Stimulated activated CD8-positive, alpha-beta memory T cell treated with anti-CD3 and anti-CD28 coated beads, Interleukin-12 subunit alpha, Interleukin-12 subunit beta, amount 100 ng/mL, for 1 hour (primary cell): ENCODE data around the gene CST4.
"Not testable (repeated sequence)": the region's sequence is repeated elsewhere in the genome, so short reads cannot be mapped to it uniquely, and the experiment has no call there.

Source experiments
- DNase-seq: peaks from one replicate; pipeline ENCODE4 v3.0.0-alpha.2; 2020; ENCODE audit warnings: low read depth

Gene CST4

DNA sequence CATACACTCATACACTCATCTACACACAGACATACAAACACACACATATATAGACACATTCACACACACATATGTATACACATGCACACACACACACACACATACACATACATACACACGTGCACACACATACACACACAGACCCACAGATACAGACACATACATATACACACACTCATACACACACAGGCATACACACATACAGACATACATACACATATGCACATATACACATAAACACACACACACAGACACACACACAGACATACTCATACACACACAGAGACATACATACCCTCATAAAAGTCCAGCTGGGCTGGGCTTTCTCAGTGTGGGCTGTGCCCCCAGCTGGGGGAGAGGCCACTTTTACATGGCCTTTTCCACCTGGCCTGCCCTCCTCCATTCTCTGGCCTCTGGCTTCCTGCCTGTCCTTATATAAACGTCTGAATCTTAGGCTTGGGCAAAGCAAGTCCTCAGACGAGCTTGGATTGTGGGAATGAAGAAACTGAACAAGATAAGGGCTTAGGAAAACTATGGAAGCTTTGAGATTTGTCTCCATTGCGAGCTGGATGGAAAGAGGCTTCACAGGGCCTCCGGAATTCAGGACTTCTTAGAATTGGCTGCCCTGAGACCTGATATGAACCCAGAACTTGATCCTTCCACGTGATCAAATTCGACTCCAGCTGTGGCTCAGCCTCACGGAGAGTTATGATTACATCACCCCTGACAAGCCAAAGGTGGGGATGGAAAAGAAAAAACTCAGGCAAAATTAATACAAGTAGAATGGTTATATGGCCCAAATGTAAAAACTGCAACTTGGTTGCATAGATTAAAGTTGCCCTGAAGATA lies 28.6 kb downstream of the CST4 start:
- no peak for DNase-seq

DNA sequence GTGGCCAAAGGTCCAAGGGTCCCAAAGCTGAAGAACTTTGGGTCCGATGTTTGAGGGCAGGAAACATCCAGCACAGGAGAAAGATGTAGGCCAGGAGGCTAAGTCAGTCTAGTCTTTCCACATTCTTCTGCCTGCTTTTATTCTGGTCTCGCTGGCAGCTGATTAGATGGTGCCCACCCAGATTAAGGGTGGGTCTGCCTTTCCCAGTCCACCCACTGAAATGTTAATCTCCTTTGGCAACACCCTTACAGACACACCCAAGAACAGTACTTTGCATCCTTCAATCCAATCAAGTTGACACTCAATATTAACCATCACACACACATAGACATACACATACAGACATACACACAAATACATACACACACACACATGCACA lies 29.2 kb downstream of the CST4 start:
- DNase-seq = not testable (repeated sequence)

GRCh38 chr20:23658989-23659609 lies 29.7 kb downstream of the CST4 start:
- DNase-seq = no peak

- no peak for DNase-seq
Observed at GRCh38 chr20:23658336-23658735, 30.5 kb downstream of the CST4 start.

GRCh38 chr20:23657202-23657601 lies 31.6 kb downstream of the CST4 start:
- no peak for DNase-seq

- DNase-seq = no peak
Observed at GRCh38 chr20:23656372-23656771, 32.5 kb downstream of the CST4 start.

DNA sequence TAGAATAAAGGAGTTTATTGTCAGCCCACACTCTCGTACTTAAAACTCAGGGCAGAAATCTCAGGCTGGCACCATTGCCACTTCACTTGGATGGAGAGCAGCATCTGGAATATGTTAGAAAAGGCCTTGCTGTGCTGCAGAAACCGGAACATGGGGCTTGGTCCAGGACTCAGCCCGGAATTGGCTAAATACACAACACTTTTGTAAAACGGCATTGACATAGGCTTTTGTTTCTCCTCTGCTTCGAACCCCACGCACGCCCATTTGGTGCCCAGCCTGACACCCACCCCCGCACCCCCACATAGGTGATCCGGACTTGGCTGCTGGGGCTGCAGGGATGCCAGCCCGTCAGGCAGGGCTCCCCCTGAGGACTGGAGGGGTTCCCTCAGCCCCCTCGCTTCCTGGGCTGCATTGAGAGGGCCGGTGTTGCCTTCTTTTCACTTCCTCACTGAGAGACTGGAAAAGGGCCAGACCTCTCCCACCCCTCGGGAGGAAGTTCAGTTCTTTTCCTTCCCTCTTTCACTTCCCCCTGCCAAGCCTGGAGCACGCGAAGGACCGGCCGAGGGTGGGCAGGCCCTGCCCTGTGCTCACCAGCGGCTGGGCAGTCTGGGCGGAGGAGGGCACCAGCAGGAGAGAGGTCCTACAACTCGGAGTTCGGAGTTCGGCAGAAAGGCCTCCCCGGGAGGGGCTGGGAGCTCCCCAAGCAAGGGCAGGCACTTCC lies 33.2 kb downstream of the CST4 start:
- DNase-seq = no peak

- DNase-seq = no peak
Observed at GRCh38 chr20:23654717-23655116, 34.1 kb downstream of the CST4 start.

DNA sequence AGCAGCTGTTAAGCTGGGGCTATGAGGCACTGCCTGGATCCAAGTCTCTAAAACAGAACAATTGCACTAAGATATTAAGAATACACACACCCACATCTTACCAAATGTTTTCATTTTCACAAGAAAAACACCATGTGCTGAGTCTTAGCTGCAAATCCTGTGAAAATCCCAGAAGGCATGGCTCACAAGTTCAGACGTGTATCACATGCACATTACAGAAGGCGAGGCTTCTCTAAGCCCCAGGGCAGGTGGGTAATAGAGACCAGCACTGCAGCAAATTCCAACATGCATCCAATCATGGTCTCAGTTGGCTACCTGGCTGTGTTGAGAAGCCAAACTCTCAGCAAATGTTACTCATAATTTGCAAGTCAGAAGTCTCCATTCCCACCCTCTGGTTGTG lies 34.8 kb downstream of the CST4 start:
- DNase-seq = no peak

GRCh38 chr20:23653400-23653938 lies 35.4 kb downstream of the CST4 start:
- DNase-seq = no peak

DNA sequence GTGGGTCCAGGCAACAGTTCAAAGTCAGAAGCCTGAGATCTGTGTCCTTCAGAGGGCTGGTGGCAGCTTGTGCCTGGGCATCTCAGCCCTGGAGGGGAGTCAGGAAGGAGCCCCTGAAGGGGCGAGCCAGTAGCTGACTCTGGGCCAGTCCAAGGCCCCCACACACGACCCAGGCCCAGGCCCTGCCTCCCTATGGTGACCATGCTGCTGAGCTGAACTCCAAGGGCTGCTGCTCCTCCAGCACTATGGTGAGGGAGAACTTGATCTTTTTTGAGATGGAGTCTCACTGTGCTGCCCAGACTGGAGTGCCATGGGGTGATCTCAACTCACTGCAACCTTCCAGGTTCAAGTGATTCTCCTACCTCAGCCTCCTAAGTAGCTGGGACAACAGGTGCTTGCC lies 35.9 kb downstream of the CST4 start:
- DNase-seq = no peak

DNA sequence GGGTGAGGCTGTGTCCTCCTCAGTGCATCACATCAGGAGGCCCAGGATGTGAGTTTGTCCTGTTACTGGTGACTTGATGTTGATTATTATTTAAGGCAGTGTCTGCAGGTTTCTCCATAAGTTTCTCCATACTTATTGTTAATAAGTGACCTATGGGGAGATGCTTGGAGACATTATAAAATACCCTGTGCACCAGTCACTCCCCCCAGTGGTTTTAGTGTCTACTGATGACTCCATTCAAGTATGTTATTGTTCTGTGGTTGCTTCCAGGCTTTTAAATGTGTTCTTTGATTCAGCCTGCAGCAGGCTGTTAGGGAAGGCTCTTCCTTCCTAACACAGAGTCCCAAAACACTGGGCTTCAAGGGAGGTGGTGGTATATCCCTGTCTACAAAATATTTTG lies 36.5 kb downstream of the CST4 start:
- DNase-seq = no peak

DNA sequence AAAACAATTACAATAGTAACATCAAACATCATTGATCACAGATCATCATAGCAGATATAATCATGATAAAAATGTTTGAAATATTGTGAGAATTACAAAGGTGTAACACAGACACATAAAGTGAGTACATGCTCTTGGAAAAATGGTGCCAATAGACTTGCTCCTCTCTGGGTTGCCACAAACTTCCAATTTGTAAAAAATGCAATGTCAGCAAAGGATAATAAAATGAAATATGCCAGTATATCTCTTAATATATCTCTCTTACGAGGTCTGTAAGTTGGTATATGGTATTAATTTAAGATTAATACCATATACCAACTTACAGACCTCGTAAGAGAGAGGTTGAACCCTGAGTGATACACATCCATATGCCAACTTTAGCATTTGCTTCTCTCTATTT lies 37.7 kb downstream of the CST4 start:
- DNase-seq = no peak

- DNase-seq = no peak
Observed at GRCh38 chr20:23649830-23650417, 38.9 kb downstream of the CST4 start.

GRCh38 chr20:23649242-23649641 lies 39.6 kb downstream of the CST4 start:
- no peak for DNase-seq

DNA sequence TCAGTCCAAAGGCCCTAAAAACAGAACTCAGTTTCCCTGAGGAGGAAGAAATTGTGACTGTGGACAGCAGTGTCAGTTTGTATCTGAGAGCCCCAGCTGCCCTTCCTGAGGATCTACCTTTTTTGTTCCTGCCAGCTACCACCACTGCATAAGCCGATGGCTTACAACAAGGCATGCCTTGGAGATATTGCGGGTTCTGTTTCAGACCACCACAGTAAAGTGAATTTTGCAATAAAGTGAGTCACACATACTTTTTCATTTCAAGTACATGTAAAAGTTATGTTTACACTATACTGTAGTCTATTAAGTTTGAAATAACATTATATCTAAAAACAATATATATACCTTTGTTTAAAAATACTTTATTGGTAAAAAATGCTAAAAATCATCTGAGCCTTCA lies 41.5 kb downstream of the CST4 start:
- no peak for DNase-seq

GRCh38 chr20:23646106-23646873 lies 42.5 kb downstream of the CST4 start:
- no peak for DNase-seq

DNA sequence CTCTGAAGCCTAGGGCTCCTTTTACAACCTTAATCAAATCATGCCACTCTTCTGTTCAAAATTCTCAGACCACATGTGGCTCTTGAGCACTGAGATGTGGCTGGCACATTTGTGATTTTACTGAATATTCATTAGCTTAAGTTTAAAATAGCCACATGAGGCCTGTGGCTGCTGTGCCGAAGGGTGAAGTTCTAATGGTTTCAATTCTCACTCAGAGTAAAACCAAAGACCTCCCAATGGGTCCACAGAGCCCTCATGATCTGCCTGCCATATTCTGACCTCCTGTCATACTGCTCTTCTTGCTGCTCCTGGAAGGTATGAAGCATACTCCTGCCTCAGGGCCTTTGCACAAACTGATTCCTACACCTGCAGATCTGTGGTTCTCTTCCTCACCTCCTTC lies 43.3 kb downstream of the CST4 start:
- no peak for DNase-seq

GRCh38 chr20:23644164-23644563 lies 44.7 kb downstream of the CST4 start:
- DNase-seq = no peak

DNA sequence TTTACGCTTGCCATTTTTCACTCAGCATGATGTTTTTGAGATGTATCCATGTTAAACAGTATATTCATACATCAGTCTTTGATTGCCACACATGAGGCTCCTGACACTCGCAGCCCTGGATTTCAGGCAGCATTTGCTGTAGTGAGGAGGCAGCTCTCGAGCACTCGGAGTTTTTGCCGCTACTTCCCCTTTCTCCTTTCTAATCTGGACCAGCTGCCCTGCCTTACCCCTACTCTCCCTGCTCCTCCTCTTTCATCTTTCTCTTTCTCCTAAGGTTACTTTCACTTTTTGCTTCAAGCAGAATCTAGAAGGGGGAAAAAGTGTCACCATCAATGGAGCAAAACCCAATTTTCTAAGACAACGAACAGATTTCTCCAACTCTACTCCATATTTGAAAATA lies 45.2 kb downstream of the CST4 start:
- no peak for DNase-seq

DNA sequence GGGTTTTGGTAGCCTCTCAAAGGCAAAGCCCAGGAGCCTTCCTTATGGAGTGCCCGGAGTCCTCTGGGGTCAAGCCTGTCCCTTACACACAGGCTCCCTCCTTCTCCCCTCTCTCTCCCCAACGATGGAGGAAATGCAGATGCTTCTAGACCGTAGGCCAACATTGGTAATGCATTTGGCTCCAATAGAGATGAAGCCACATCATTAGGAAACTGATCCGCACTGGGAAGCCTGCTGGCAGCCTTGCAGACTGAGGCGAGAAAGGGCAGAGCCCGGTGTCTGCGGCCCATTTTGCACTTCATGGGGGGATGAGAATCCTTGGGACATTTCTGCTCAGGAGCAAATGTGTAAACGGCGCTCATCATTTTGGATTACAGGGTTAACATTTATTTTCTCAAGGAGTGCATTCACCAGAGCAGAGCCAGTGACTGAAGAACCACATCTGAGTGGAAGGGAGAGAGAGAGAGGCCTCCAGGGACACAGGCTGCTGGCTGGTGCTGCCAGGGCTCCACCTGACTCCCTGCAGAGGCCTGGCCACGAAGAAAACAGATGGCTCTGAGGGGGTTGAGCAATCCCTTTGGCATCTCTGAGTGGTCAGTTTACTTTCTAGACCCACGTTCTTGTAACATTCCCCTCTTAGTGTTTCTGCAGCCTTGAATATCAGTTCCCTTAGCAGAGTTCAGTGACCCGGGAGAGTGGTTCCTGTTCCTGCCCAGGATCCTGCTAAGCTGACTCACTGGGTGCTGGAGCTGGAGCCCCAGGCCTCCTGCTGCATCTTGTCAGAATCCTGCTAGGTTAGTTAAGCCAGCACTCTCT lies 46.7 kb downstream of the CST4 start:
- no peak for DNase-seq
